Osteocyte (in vitro differentiated cells): ENCODE data around the gene STK32A. TPM values are rescaled to one million over a fixed set of nuclear protein-coding genes. Genes with fewer than 3 reads are reported as not detected.

Experiments
- DNase-seq: peaks from one replicate; pipeline ENCODE4 v3.0.0; 2021; ENCODE audit warnings: mixed read lengths; ENCODE audit not compliant: unreplicated experiment; ENCODE audit errors: extremely low spot score
- H3K27ac Mint-ChIP-seq: one replicate; pipeline ENCODE4 v1.8.0; 2021; ENCODE audit warnings: mild to moderate bottlenecking, mixed read lengths; ENCODE audit not compliant: unreplicated experiment
- H3K27me3 Mint-ChIP-seq: one replicate; pipeline ENCODE4 v1.8.0; 2021; ENCODE audit warnings: mixed read lengths; ENCODE audit not compliant: unreplicated experiment
- H3K36me3 Mint-ChIP-seq: one replicate; pipeline ENCODE4 v1.8.0; 2021; ENCODE audit warnings: mixed read lengths; ENCODE audit not compliant: unreplicated experiment
- H3K4me1 Mint-ChIP-seq: one replicate; pipeline ENCODE4 v1.8.0; 2021; ENCODE audit warnings: mixed read lengths; ENCODE audit not compliant: unreplicated experiment
- H3K4me3 Mint-ChIP-seq: one replicate; pipeline ENCODE4 v1.8.0; 2021; ENCODE audit warnings: mild to moderate bottlenecking, moderate library complexity, mixed read lengths; ENCODE audit not compliant: unreplicated experiment
- H3K9me3 Mint-ChIP-seq: one replicate; pipeline ENCODE4 v1.8.0; 2021; ENCODE audit warnings: mixed read lengths; ENCODE audit not compliant: unreplicated experiment
- CTCF ChIP-seq: fragments of 200-600 bp; sonication (generic); IDR thresholded peaks from 2 replicates; pipeline ENCODE4 v1.5.0; 2021; ENCODE audit warnings: antibody characterized with exemption, mild to moderate bottlenecking, moderate library complexity
- total RNA-seq: library from RNA; stranded (reverse); gene quantifications from 2 replicates; pipeline ENCODE4 v1.2.1, GENCODE V29; 2021

STK32A gene
- total RNA-seq, 1 donor from 2014 or later: not detected

GRCh38 chr5:147373328-147373727 is 138.5 kb downstream of the STK32A start:
- TF ChIP-seq CTCF: no peak
- DNase-seq: no peak
- no peaks in the 10 kb centered on the region for H3K36me3 Mint-ChIP-seq
- H3K27ac Mint-ChIP-seq: no peak overlapping the region
- peaks cover 8% of the 10 kb centered on the region for H3K4me1 Mint-ChIP-seq
- peaks cover 19% of the 10 kb centered on the region for H3K27me3 Mint-ChIP-seq
- no peak overlapping the region for H3K4me3 Mint-ChIP-seq
- H3K9me3 Mint-ChIP-seq: peaks cover 5% of the 10 kb centered on the region

- no peak overlapping the region for H3K4me3 Mint-ChIP-seq
- TF ChIP-seq CTCF: no peak
- H3K27me3 Mint-ChIP-seq: peaks cover 31% of the 10 kb centered on the region
Observed at GRCh38 chr5:147375151-147375550, 140.3 kb downstream of the STK32A start.

GRCh38 chr5:147377682-147378081 is 142.9 kb downstream of the STK32A start:
- Mint-ChIP-seq H3K36me3 (no peaks in the 10 kb centered on the region), H3K27ac (no peak overlapping the region), H3K4me1 (no peaks in the 10 kb centered on the region), H3K4me3 (no peak overlapping the region), H3K27me3 (peaks cover 35% of the 10 kb centered on the region), H3K9me3 (peaks cover 7% of the 10 kb centered on the region)
- TF ChIP-seq CTCF: no peak
- no peak for DNase-seq

More at GRCh38 chr5:147375151-147375550, 140.3 kb downstream of the STK32A start:
- Mint-ChIP-seq H3K9me3 (peaks cover 7% of the 10 kb centered on the region), H3K27ac (no peak overlapping the region), H3K36me3 (no peaks in the 10 kb centered on the region), H3K4me1 (peaks cover 5% of the 10 kb centered on the region)
- no peak for DNase-seq

GRCh38 chr5:147381555-147381954 is 146.7 kb downstream of the STK32A start:
- H3K36me3 Mint-ChIP-seq: no peaks in the 10 kb centered on the region

GRCh38 chr5:147382776-147383175 is 147.9 kb downstream of the STK32A start:
- DNase-seq: no peak
- Mint-ChIP-seq H3K9me3 (peaks cover 7% of the 10 kb centered on the region), H3K4me1 (no peaks in the 10 kb centered on the region), H3K27ac (no peak overlapping the region), H3K4me3 (no peak overlapping the region), H3K36me3 (no peaks in the 10 kb centered on the region), H3K27me3 (peaks cover 26% of the 10 kb centered on the region)
- TF ChIP-seq CTCF: no peak

More at GRCh38 chr5:147381555-147381954, 146.7 kb downstream of the STK32A start:
- no peak for DNase-seq
- no peak for TF ChIP-seq CTCF
- Mint-ChIP-seq H3K4me1 (no peaks in the 10 kb centered on the region), H3K27ac (no peak overlapping the region), H3K9me3 (peaks cover 7% of the 10 kb centered on the region), H3K4me3 (no peak overlapping the region), H3K27me3 (peaks cover 33% of the 10 kb centered on the region)
